IMR-90 (cell line): ENCODE data around the gene NUDT9. TPM values are rescaled to one million over a fixed set of nuclear protein-coding genes. Genes with fewer than 3 reads are reported as not detected.

Experiments
- ATAC-seq: fragments of 200-7000 bp; cut with Tn5 transposase; 2 replicates; pipeline ENCODE4 v1.9.1; 2020; ENCODE audit warnings: low read depth, mild to moderate bottlenecking, moderate library complexity
- BruUV-seq: library from RNA; stranded (reverse); fragments of 400-500 nt; replicated peaks from 2 replicates; lab custom pipeline; 2021; lab: Mats Ljungman, UMichigan
- CTCF ChIA-PET: fragments of 300-600 bp; formaldehyde crosslinking; extraction: SDS; loops from one replicate; lab custom pipeline; 2021; ENCODE audit warnings: antibody characterized with exemption; lab: Yijun Ruan, JAX
- POLR2A ChIA-PET: fragments of 300-600 bp; sonication (Branson Sonifier 250); formaldehyde crosslinking; loops from one replicate; lab custom pipeline; 2022; ENCODE audit warnings: antibody characterized with exemption; ENCODE audit not compliant: unreplicated experiment; lab: Charles Lee
- DNase-seq: peaks from one replicate; pipeline ENCODE4 v3.0.0; 2013
- H2AFZ ChIP-seq: replicated peaks from 2 replicates; pipeline ENCODE3; 2013; ENCODE audit warnings: low read length, mild to moderate bottlenecking; ENCODE audit not compliant: poor library complexity
- H2AK5ac ChIP-seq: 2 replicates; pipeline ENCODE4 v1.6.1; 2013; ENCODE audit warnings: low read depth, low read length, inconsistent platforms
- H2AK9ac ChIP-seq: replicated peaks from 2 replicates; pipeline ENCODE3; 2013; ENCODE audit warnings: mild to moderate bottlenecking, low read depth, low read length, moderate library complexity; ENCODE audit not compliant: poor library complexity
- H2BK120ac ChIP-seq: 2 replicates; pipeline ENCODE4 v1.6.1; 2013; ENCODE audit warnings: low read depth, low read length, inconsistent platforms
- H2BK15ac ChIP-seq: 3 replicates; pipeline ENCODE4 v1.6.1; 2013; ENCODE audit warnings: low read depth, low read length, inconsistent platforms
- H2BK20ac ChIP-seq: 2 replicates; pipeline ENCODE4 v1.6.1; 2013; ENCODE audit warnings: low read depth, mild to moderate bottlenecking, inconsistent platforms, low read length, moderate library complexity
- H2BK5ac ChIP-seq: 2 replicates; pipeline ENCODE4 v1.6.1; 2013; ENCODE audit warnings: mild to moderate bottlenecking, low read depth, low read length, inconsistent platforms; ENCODE audit not compliant: poor library complexity, severe bottlenecking
- H3K14ac ChIP-seq: replicated peaks from 2 replicates; pipeline ENCODE4 v1.6.1; 2013; ENCODE audit warnings: low read depth, low read length, inconsistent platforms
- H3K18ac ChIP-seq: 2 replicates; pipeline ENCODE4 v1.6.1; 2013; ENCODE audit warnings: low read depth, low read length, control low read depth
- H3K23ac ChIP-seq: 2 replicates; pipeline ENCODE4 v1.6.1; 2013; ENCODE audit warnings: low read depth, low read length, inconsistent platforms
- H3K27ac ChIP-seq: 2 replicates; pipeline ENCODE4 v1.5.1; 2013; ENCODE audit warnings: mild to moderate bottlenecking, control low read depth, low read length; ENCODE audit not compliant: insufficient read depth
- H3K27me3 ChIP-seq: 2 replicates; pipeline ENCODE4 v1.6.1; 2013; ENCODE audit warnings: low read length; ENCODE audit not compliant: control insufficient read depth, insufficient read depth
- H3K36me3 ChIP-seq: 2 replicates; pipeline ENCODE4 v1.6.1; 2013; ENCODE audit warnings: low read length, mixed read lengths; ENCODE audit not compliant: control insufficient read depth, insufficient read depth
- H3K4ac ChIP-seq: 2 replicates; pipeline ENCODE4 v1.6.1; 2013; ENCODE audit warnings: low read depth, low read length, inconsistent platforms
- H3K4me1 ChIP-seq: 2 replicates; pipeline ENCODE4 v1.6.1; 2013; ENCODE audit warnings: low read length, mixed read lengths; ENCODE audit not compliant: control insufficient read depth, insufficient read depth
- H3K4me2 ChIP-seq: 2 replicates; pipeline ENCODE4 v1.6.1; 2013; ENCODE audit warnings: low read depth, mild to moderate bottlenecking, control low read depth, low read length, moderate library complexity
- H3K4me3 ChIP-seq: 2 replicates; pipeline ENCODE4 v1.5.1; 2013; ENCODE audit warnings: low read depth, mild to moderate bottlenecking, control low read depth, low read length, moderate library complexity; ENCODE audit not compliant: insufficient read depth
- H3K56ac ChIP-seq: 2 replicates; pipeline ENCODE4 v1.6.1; 2013; ENCODE audit warnings: low read length, inconsistent platforms; ENCODE audit not compliant: insufficient read depth; ENCODE audit errors: extremely low read depth
- H3K79me1 ChIP-seq, 2 experiments: 2 replicates each; pipeline ENCODE4 v1.6.1; 2013; ENCODE audit warnings: low read length in 2 of 2, inconsistent platforms in 1 of 2, low read depth in 1 of 2
- H3K9ac ChIP-seq: 2 replicates; pipeline ENCODE4 v1.6.1; 2013; ENCODE audit warnings: low read depth, low read length, control low read depth
- H3K9me1 ChIP-seq: 2 replicates; pipeline ENCODE4 v1.6.1; 2013; ENCODE audit warnings: low read length, inconsistent platforms; ENCODE audit not compliant: insufficient read depth
- H3K9me3 ChIP-seq: 2 replicates; pipeline ENCODE4 v1.6.1; 2013; ENCODE audit warnings: low read length; ENCODE audit not compliant: control insufficient read depth, insufficient read depth
- H4K20me1 ChIP-seq: 2 replicates; pipeline ENCODE4 v1.6.1; 2013; ENCODE audit warnings: low read length, inconsistent platforms; ENCODE audit not compliant: insufficient read depth
- H4K5ac ChIP-seq: 2 replicates; pipeline ENCODE4 v1.6.1; 2013; ENCODE audit warnings: mild to moderate bottlenecking, low read depth, low read length, control low read depth
- H4K8ac ChIP-seq, 2 experiments: 2 replicates each; pipeline ENCODE4 v1.6.1; 2013; ENCODE audit warnings: low read depth in 2 of 2, low read length in 2 of 2, control low read depth in 1 of 2, inconsistent platforms in 1 of 2
- H4K91ac ChIP-seq: 2 replicates; pipeline ENCODE4 v1.6.1; 2013; ENCODE audit warnings: low read depth, low read length, inconsistent platforms; ENCODE audit not compliant: insufficient read depth
- CEBPB ChIP-seq: IDR thresholded peaks from 2 replicates; pipeline ENCODE4 v1.6.1; 2012; ENCODE audit warnings: low read depth, low read length, improper control_type of control experiment
- CTCF ChIP-seq: conservative IDR thresholded peaks from 2 replicates; pipeline ENCODE4 v1.5.1; 2012; ENCODE audit warnings: mild to moderate bottlenecking, low read depth, low read length, improper control_type of control experiment
- ELK1 ChIP-seq: fragments of 150-350 bp; IDR thresholded peaks from 2 replicates; pipeline ENCODE4 v1.6.1; 2016; ENCODE audit warnings: low read depth, mild to moderate bottlenecking, low read length, moderate library complexity, borderline replicate concordance
- FOS ChIP-seq: fragments of 150-350 bp; IDR thresholded peaks from 2 replicates; pipeline ENCODE4 v1.6.1; 2016; ENCODE audit warnings: low read depth, low read length
- NFE2L2 ChIP-seq: fragments of 150-350 bp; IDR thresholded peaks from 2 replicates; pipeline ENCODE4 v1.6.1; 2016; ENCODE audit warnings: low read depth, mild to moderate bottlenecking, low read length
- RFX5 ChIP-seq: IDR thresholded peaks from 2 replicates; pipeline ENCODE4 v1.8.0; 2012; ENCODE audit warnings: low read depth, mild to moderate bottlenecking, low read length, moderate library complexity
- USF2 ChIP-seq: fragments of 150-350 bp; IDR thresholded peaks from 2 replicates; pipeline ENCODE4 v1.6.1; 2017; ENCODE audit warnings: mild to moderate bottlenecking, antibody characterized with exemption, low read length, low read depth
- whole genome bisulfite sequencing, 2 experiments: methylation state at CpG; one replicate each; pipeline versions ENCODE4 v1.1.5 to v1.1.7; 2013; ENCODE audit warnings: missing lambda C conversion rate in 2 of 2; ENCODE audit not compliant: insufficient read length in 1 of 2; ENCODE audit errors: extremely low coverage in 2 of 2; 5-methylcytosine and 5-hydroxymethylcytosine counted together
- dilution Hi-C: fragments of 300-500 bp; cut with HindIII; formaldehyde crosslinking; loops from one replicate; pipeline ENCODE4 v1.14.3; 2018; ENCODE audit warnings: low sequenced_read_pairs; ENCODE audit not compliant: unreplicated experiment
- in situ Hi-C: fragments of 300-500 bp; cut with MboI; formaldehyde crosslinking; loops from 3 replicates; pipeline ENCODE4 v1.14.3; 2019; ENCODE audit warnings: low sequenced_read_pairs, inconsistent platforms, mixed read lengths
- intact Hi-C: fragments of 100-400 bp; cut with micrococcal nuclease; formaldehyde crosslinking; loops from 2 replicates; pipeline ENCODE4 v1.10.0; 2022
- polyA plus RNA-seq, 3 experiments: library from polyadenylated mRNA; depleted of rRNA; stranded (reverse); fragments of >200 nt; gene quantifications; 2 replicates each; pipeline ENCODE4 v1.2.3, GENCODE V29; 2012; ENCODE audit warnings: low replicate concordance in 1 of 3
- total RNA-seq: library from RNA; depleted of rRNA; stranded (reverse); fragments of >200 nt; gene quantifications from 2 replicates; pipeline ENCODE4 v1.2.3, GENCODE V29; 2012

NUDT9 gene
- total and polyA plus RNA-seq, 2 of the 4 experiments (the other 2 are of a cell fraction): 10.0 to 23.5 TPM

- H3K56ac ChIP-seq: no peak overlapping the region
- no peaks in the 10 kb centered on the region for H4K20me1 ChIP-seq
- no peak for ATAC-seq
- no peak overlapping the region for H3K18ac ChIP-seq
- no peak overlapping the region for H2BK15ac ChIP-seq
- no peak overlapping the region for H2BK120ac ChIP-seq
- no TSS peak for BruUV-seq
- H2BK20ac ChIP-seq: no peak overlapping the region
- H4K91ac ChIP-seq: no peak overlapping the region
- H3K36me3 ChIP-seq: 0 out of 2 replicates have a peak, but pooled peaks cover under 1% of the 10 kb centered on the region
- no peak overlapping the region for H3K4me3 ChIP-seq
- H3K9ac ChIP-seq: no peak overlapping the region
- H3K23ac ChIP-seq: no peak overlapping the region
- no peak overlapping the region for H3K27ac ChIP-seq
- no peak overlapping the region for H2AFZ ChIP-seq
- no peaks in the 10 kb centered on the region for H3K79me1 ChIP-seq
- H3K4me1 ChIP-seq: no peaks in the 10 kb centered on the region
- in situ Hi-C loops (loop anchor here (5.0 to 25.0 kb wide), 3 partner anchors 95 to 557 kb away; no protein-coding TSS in a partner anchor), dilution Hi-C loops (no loop called here), intact Hi-C loops (loop anchor here (5.0 kb wide), 1 partner anchor 117 kb away; no protein-coding TSS in a partner anchor)
- H3K4ac ChIP-seq: no peak overlapping the region
- no peak for DNase-seq
- no peak overlapping the region for H4K8ac ChIP-seq
- H2AK9ac ChIP-seq: no peak overlapping the region
- H3K14ac ChIP-seq: no peak overlapping the region
- no peaks in the 10 kb centered on the region for H3K9me1 ChIP-seq
- ChIA-PET POLR2A (no interaction called here), CTCF (interaction anchor here (0.6 kb wide), 1 partner anchor 90 kb away, joined by 3 read pairs; no protein-coding TSS in a partner anchor)
- H3K27me3 ChIP-seq: no peaks in the 10 kb centered on the region
- H3K4me2 ChIP-seq: no peak overlapping the region
- 92% methylated on average over 2 of the region's 6 CpGs; no CpG with 5 or more reads in 1 of the 2 experiments for WGBS, 2 experiments
- H2BK5ac ChIP-seq: no peak overlapping the region
- no peak overlapping the region for H4K5ac ChIP-seq
- no peaks in the 10 kb centered on the region for H3K9me3 ChIP-seq
- no peak overlapping the region for H2AK5ac ChIP-seq
- TF ChIP-seq USF2 (no peak), FOS (no peak), RFX5 (no peak), ELK1 (no peak), NFE2L2 (no peak), CTCF (no peak), CEBPB (no peak)
These were observed 47.0 kb downstream of the NUDT9 start for GRCh38 chr4:87469390-87469789.
